ENCODE data around the gene EPHA5.
A peak's percentile ranks its signal among the peaks of the same experiment; 100 is the strongest.

Gene EPHA5

DNA sequence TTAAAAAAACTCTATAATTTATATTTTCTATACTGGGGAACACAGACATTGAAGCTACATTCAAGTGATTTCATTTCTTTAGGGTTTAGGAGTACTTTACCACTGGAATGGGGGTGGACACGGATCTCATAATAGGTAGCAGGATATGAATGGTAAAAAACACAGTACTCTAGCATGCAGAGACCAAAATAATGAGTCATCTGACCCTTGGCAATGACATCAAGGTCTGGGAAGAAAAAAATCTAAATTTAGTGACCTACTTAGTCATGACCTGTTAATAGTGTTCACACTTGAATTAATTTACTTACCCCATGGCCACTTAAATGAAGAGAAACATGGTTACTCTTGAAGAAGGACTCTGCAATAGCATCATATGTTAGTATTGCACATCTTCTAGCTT lies 187.9 kb downstream of the EPHA5 start:
- DNase-seq = no peak

DNA sequence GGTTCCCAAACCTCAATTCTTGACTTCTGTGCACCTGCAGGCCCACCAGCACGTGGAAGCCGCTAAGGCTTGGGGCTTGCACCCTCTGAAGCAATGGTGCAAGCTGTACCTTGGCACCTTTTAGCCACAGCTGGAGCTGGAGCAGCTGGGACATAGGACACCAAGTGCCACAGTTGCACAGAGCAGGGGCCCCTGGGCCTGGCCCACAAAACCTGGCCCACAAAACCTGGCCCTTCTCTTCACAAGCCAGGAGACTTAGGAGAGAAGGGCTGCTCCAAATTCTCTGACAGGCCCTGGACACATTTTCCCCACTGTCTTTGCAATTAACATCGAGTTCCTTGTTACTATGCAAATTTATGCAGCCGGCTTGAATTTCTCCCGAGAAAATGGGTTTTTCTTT lies 197.8 kb downstream of the EPHA5 start:
- DNase-seq = no peak

DNA sequence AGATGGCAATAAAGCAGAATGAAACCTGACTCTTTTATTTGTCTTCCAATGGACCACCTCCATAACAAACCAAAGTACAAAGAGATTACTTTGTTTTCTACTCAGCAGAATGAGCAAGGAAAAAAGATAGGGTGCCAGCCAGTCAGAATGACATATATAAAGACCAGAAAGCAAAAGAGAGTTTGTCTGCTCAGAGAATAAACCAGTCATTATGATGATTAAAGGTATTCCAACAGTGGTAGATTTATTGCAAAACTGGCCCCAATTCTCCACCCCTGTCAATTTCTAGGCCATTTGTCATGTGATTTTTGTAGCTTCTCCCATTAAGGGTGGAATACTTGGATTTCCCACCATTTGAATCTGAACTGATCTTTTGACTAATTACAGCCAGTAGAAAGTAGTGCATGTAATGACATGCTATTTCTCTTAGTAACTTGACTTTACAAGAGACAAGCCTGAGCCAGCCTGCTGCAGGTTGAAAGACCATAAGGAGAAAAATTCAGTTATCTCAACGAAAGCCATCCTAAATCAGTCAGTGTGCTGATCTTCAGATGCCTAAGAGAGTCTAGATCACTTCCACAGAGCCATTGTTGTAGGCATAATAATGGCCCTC lies 203.1 kb downstream of the EPHA5 start:
- DNase-seq = peak in 1 of 3 experiments; percentile 28

DNA sequence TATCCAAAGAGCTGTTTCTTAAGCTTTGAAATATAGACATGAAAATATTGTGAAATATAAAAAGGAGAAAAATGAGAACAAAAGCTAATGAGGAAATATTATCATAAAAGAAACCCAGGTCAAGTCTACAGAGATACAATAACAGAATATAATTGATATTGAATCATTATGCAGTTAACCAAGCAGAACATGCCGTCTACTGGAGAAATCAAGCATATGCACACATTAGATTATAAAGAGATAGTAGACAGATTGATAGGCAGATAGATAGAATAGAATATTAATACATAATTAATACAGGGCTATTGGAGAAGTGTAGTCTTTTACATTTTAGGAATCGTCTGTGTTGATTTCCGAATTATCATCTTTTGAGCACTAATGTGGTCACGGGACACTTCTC lies 208.5 kb downstream of the EPHA5 start:
- DNase-seq = peak in 1 of 3 experiments; percentile 28

DNA sequence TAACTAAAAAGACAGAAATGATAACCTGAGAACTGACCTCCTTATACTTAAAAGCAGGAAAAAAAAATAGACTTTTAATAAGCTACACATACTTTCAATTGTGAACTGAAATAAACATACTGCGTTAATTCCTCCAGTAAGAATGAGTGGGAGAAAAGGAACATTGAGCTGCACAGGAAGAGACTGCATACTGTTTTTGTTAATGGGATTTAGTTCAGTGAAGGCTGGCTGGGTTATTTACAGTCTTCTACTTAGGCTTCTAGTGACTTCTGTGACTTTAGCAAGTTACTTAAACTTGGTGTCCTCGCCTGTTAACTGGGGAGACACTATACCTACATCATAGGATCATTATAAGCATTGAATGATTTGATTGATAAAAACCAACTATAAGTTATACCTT lies 213.3 kb downstream of the EPHA5 start:
- no peak for DNase-seq

DNA sequence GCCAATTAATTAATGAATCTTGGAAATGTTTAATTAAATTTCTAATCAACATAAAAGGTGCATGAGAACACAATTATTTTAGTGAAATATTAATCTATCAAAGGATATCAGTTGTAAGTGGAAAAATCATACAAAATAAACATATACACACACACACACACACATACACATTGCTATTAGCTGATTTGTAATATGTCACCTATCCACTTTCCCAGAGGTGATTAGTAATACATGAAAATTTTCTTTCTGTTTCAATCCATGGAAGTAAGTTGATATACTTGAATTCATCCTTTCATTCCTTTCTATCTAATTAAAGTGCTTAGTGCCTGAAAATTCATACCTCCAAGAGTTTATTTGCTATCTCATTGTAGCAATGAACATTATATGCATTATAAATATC lies 213.7 kb downstream of the EPHA5 start:
- DNase-seq = no peak

DNA sequence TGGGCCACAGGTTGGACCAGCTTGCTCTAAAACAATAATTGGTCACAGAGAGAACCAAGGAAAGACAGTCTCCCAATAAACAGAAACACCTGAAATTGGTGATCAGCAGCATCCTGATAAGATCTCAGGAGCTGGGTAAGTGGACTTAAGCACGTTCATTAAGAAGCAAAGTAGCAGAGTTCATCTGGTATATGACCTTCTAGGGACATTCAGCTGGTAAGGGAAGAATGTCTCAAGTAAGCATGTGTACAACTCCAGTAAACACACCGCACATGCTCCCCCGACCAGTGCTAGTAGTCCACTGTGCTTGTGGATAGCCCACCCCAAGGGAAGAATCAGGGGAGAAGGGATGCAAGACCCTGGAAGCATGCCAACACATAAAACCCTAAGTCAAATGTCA lies 216.9 kb downstream of the EPHA5 start:
- DNase-seq = no peak

DNA sequence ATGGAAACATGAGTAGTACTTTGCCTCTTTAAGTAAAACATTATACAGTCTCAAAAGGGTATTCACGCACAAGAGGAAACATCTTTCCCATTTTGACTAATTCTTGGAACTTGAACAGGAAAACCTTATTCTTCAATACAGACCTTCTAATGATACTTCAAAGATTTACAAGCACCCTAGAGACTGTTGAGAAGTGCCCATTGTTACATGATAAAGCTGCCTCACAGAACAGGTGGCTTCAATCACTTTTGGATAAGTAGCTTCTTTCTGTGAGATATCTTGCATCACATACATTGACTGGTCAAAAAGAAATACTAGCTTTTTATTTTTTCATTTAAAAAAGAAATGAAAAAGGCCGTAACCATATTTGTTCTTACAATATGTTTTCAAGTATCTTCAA lies 219.4 kb downstream of the EPHA5 start:
- DNase-seq = peak in 2 of 3 experiments; percentile 33 to 86

DNA sequence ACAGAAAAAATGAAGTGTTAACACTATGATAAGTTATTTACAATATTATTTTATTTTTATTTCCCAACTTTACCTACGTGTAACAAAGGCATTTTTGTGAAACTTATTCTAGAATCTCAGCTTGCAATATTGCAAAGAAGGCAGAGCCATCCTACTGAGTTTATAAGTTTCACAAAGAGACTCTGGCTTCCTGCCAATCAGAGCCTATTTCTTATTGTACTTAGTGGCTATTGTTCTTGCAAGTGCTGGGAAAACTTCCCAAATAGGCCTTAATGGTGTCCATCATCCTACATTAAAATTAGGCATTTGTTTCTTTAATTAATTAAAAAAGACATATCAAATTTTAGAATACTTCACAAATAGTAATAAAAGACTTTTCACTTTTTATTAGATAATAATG lies 233.2 kb downstream of the EPHA5 start:
- DNase-seq = peak in 1 of 3 experiments; percentile 36

DNA sequence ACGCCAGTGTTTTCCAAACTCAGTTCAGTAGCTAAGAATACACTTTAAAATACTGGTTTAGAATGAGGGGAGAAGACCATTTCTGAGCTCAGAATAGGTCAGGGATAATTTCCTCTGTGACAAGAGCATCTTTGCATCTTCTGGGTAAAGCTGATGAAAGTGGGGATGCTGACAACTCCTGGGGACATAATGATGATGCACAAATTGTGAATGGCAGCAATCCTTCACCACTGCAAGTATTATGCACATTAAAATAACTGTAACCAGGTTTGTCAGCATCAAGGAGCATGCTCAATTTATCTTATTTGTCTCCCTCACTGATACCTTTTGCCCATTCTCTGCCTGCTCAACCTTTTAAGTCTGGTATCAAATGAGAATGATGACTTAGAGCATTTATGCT lies 248.2 kb downstream of the EPHA5 start:
- no peak for DNase-seq

DNA sequence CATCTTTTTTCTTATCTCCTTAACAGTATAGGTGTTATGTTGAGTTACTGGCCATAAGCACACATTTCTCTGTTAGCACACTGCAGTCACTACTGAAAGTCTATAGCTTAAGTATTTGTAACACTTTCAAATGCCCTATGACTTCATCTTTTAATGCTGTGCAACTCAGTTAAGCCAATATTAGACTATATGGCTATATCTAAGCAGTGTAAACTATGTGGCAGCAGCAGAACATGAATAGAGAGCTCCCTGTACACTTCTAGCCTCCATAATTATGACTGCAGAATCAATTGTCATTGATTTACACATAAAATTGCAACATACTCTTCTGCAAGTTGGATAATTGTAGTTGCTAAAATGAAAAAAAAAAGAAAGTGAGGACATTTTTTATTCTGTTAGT lies 250.3 kb downstream of the EPHA5 start:
- peak in 1 of 3 experiments; percentile 10 for DNase-seq

DNA sequence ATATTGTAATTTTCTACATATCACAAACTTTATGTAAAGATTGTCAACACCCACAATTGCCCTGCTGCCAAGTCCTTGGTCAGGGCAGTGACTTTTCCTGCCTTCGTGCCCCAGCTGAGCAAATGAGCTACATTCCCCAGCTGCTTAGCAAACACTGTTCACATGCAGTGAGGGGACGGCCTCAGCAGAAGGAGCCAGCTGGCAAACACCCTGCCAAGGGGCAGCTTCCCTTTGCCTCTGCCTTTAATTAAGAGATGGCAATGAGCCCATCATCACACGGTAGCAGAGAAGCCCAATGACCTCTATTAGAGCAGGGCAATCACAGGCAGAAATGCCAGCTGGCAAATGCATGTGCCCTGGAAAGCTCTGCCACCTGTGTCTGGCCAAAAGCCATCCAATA lies 253.4 kb downstream of the EPHA5 start:
- peak in 2 of 3 experiments; percentile 61 to 88 for DNase-seq

DNA sequence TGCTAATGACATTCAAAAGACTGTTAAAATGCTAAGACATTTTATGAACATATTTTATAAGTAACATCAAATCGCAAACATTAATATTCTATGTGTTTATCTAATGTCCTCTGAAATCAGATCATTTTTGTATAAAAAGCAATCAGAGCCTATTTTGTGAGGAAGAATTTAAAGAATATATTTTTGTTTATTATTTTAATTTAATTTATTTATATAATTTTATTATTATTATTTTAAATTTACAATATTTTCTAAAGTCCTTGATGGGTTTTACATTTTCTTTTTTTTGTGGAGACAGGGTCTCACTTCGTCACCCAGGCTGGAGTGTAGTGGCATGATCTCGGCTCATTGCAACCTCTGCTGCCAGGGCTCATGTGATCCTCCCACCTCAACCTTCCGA lies 262.8 kb downstream of the EPHA5 start:
- DNase-seq = no peak

DNA sequence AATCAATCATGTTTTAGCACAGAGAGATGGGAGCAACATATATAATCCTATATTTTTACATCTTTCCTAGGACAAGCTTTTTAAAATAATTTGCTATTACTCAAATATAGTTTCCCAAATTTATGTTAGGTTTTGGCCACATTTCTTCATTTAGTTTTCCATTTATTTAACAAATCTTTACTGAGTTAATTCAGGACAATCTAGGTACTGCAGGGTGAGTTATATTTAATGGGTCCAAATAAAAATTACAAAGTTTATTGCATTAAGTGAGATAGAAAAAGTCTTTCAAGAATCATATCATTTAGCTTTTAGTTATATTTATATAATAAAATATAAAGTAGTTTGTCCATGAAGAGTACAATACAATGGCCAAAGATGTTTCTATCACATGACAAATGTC lies 269.2 kb downstream of the EPHA5 start:
- DNase-seq = no peak

DNA sequence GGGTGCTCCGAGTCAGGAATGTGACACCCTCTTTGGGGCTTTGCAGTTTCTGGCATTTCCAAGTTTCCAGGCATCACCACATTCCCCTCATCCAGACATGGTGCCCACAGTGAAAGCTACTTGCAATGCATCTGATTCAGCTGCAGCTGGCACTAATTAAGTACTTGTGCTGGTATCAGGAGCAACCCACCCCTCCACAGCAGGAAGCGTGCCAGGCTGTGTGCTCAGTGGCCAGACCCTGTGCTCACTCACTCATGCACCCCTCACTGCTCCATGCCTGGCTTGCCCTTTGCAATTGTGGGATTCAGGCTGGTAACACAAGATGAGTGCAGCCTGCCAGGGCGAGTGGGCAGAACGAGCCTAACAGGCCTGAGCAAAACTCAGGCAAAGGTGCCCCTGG lies 271.2 kb downstream of the EPHA5 start:
- peak in 2 of 3 experiments; percentile 29 to 55 for DNase-seq

DNA sequence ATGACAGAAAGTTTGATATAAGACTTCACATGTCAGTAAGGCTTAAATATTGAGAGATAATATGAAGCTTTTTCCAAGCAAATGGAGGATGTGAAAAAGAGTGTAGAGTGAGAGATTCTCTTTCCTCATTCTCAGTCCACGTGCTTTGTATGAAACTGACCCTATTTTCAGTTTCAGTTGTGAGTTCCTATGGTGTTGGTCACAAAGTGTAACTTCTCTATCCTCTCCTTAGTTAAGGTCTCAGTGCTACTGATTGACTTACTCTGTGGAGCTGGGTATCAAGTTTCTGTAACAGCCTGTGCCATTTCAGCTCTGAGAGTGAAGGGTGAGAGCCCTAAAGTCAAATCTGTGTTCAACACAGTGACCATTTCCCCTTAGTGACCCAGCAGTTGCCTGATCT lies 277.2 kb downstream of the EPHA5 start:
- no peak for DNase-seq

DNA sequence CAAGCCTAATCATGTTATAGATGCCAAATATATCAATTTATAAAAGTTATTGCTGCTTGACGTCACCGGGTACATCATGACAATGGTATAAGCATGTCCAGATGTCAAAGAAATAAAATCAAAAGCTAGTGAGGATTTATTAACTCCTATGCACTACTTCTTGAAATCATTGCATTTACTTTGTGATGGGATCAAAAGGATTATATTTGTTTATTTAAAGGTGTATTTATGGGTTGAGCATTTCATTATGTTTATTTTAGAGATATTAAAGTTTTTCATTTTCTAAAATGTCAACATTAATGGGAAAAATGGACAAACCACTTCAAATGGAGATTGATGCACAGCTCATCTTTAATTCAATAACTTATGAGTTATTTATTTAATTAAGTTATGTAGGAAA lies 277.8 kb downstream of the EPHA5 start:
- no peak for DNase-seq

DNA sequence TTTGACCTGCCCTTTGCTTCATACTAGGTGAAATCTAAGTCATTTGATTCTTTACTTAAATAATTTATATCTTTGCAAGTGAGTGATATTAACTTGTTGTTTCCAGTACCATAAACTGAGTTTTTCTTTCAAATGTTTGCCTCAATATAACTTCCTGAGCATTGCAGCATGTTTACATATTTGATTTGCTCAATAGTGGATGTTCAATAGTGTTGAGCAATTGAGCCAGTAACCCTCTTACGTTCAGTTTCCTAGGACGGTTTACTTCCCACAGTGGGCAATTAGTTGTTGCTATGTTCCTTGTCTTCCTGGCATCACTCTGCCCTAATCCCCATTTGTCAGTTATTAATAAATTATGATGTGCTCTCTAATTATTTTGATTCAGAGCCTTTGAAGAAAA lies 278.5 kb downstream of the EPHA5 start:
- DNase-seq = peak in 2 of 3 experiments; percentile 7 to 59

DNA sequence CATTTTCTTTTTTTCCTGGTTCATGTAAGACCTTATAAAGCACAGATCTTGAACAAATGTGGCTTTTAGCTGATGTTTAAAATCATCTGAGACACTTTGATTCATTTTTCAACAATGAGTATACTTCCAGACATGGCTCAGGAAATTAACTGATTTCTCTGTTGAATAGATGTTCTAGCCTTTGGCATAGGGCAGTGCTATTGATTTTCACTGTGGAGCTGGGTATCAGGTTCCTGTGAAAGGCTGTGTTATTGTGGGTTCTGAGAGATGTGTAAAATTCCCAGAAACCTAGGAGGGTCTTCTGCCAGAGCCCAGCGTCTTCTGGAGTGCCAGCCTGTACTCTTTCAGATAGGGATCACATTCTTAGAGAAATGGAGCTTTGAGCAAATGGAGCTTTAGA lies 278.9 kb downstream of the EPHA5 start:
- peak in 1 of 3 experiments; percentile 19 for DNase-seq

DNA sequence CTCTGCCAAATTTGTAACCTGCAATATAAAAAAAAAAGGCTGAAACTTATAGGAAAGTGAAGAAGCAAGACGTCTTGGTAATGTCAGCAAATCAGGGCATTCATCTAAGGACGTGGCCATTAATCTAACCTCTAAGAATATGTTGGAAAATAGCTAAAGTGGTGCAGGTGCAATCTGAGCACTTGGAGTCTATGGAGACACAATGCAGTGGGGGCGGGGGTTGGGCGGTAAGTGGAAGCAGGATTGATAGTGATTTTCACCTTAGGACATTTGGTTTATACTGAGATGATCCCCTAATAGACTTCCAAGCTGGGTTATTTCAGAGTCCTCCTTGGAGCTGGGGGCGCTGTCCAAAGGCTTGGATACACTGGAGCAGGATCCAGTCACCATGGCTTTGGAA lies 283.4 kb downstream of the EPHA5 start:
- DNase-seq = peak in 2 of 3 experiments; percentile 8 to 12

DNA sequence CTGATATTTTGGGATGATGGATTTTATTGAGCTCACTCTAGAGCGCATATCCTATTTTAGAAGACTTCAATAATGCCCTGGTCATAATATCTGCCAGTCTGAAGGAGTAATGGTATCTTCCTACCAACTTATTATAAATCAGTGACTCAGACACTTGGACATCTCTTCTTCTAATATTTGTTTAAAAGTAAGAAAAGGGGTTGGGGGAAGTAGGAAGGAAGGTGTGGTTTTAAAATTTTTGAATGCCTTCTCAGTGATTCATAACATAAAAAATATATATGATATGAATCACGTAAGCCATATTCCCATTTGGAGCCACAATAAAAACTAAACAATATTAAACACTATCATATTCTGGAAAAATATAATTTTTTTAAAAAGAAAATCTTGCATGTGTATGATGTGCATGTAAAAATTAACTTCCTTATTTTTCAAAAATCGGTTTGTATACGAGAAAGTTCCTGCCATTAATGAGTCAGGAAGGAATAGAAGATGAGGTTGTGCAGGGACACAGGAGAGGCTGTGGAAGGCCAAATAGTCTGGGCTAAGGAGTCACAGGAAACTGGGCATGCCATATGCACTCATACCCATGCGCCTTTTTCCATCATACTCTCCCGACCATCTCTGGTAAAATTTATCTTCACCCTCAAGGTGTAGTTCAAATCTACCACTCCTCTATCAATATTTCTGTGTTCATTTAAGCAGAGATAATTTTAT lies 286.5 kb downstream of the EPHA5 start:
- DNase-seq = no peak

DNA sequence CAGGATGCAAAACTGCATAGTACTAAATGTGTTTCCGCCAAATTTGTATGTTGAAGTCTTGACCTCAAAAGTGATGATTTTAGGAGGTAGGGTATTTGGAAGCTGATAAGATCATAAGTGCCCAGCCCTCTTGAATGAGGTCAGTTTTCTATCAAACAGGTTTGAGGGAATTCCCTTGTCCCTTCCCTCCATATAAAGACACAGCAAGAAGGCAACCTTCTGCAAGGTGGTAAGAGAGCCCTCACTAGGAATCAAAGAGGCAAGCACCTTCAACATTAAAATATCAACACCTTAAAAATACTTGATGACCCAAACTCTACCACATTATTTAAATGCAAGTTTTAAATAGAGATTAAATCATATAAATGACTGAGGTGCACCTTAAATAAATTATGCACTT lies 288.6 kb downstream of the EPHA5 start:
- no peak for DNase-seq

DNA sequence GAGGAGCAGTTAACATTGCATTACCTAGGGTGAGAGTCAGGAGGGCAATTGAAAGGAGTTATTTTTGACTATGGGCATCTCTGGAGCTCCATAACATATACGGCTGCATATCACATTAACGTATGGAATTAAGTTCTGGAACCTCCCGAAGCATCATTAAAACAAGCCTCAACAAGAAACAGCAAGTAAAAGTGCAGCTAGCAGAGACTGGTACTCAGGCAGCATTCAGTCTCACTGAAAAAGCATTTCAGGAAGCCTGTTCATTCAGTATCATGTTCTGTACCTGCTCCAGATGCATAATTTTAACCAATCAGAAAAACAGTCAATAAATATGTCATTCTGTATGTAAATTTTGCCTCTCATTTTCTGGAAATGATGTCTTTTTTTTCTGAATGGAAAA lies 299.6 kb downstream of the EPHA5 start:
- DNase-seq = no peak

DNA sequence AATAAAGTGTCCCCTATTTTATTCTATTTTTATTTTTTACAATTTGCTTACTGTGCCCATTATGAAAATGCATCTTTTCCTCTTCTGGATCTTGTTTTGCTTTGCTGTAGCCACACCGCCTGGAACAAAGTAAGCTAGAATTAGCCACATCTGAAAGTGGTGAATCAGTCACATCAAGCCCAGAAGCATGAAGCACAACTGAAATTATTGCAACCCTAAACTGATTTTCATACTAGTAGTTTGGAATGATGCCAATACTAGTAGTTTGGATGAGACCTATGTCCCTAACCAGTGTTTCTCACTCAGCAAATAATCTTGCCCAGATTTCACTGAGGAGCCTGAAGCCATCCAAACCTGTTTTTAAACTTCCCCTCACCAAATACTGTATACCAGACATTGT lies 303.0 kb downstream of the EPHA5 start:
- no peak for DNase-seq

DNA sequence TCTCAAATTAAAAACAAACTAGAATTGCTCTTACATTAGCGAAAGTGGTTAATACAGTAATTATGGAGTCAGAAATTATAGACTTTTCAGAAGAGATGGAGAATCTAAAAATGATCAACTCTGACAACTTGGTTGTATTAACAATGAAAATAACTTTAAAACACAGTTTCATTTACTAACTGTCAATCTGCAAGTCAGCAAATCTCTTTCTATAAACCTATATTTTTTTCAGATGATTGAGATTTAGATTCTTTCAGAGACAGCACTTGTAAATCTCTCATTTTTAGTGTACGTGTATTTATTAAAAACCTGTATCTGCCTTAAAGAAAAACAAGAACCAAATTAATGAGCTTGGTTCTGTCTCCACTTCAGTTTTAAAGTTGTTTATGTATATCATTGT lies 311.4 kb downstream of the EPHA5 start:
- no peak for DNase-seq

All from NCI-H1417 (cell line).